Adrenal gland (tissue), 5 donors: ENCODE measurements around the gene BOC.

ENCODE experiments used
- POLR2A ChIP-seq, 2 donors: fragments of 450-650 bp; IDR thresholded peaks; one replicate each; pipeline ENCODE4 v1.6.1; 2017; ENCODE audit warnings: antibody characterized with exemption in 2 of 2, mild to moderate bottlenecking in 2 of 2, moderate library complexity in 1 of 2
- TF ChIP-seq, protein P1 (sequence below), 6 experiments: fragments of 450-650 bp in 4 of 6; fragments of 200-600 bp in 2 of 6; sonication (generic) in 1 of 6; IDR thresholded peaks; 1 replicate in 5 of 6; 2 replicates in 1 of 6; pipeline versions ENCODE4 v1.5.1 to v1.8.0; 2016 to 2021; ENCODE audit warnings: antibody characterized with exemption in 6 of 6, mild to moderate bottlenecking in 2 of 6, moderate library complexity in 1 of 6
- donor health status: DM: no; HTN: no; CAD: no.

GRCh38 chr3:113238503-113238902 lies 27.1 kb downstream of the BOC start:
- TF ChIP-seq, protein P1, sequence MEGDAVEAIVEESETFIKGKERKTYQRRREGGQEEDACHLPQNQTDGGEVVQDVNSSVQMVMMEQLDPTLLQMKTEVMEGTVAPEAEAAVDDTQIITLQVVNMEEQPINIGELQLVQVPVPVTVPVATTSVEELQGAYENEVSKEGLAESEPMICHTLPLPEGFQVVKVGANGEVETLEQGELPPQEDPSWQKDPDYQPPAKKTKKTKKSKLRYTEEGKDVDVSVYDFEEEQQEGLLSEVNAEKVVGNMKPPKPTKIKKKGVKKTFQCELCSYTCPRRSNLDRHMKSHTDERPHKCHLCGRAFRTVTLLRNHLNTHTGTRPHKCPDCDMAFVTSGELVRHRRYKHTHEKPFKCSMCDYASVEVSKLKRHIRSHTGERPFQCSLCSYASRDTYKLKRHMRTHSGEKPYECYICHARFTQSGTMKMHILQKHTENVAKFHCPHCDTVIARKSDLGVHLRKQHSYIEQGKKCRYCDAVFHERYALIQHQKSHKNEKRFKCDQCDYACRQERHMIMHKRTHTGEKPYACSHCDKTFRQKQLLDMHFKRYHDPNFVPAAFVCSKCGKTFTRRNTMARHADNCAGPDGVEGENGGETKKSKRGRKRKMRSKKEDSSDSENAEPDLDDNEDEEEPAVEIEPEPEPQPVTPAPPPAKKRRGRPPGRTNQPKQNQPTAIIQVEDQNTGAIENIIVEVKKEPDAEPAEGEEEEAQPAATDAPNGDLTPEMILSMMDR (IDR thresholded peaks at IDR 0.05), result no peak
- no peak for TF ChIP-seq POLR2A (IDR thresholded peaks at IDR 0.05)
